ENCODE measurements around the gene PRSS27. TPM values are rescaled to one million over a fixed set of nuclear protein-coding genes. Genes with fewer than 3 reads are reported as not detected.
"Not testable (repeated sequence)": the region's sequence is repeated elsewhere in the genome, so short reads cannot be mapped to it uniquely, and the experiment has no call there.

The PRSS27 gene
- total RNA-seq, 1 donor from 2014 or later, result 0.85 TPM

DNA sequence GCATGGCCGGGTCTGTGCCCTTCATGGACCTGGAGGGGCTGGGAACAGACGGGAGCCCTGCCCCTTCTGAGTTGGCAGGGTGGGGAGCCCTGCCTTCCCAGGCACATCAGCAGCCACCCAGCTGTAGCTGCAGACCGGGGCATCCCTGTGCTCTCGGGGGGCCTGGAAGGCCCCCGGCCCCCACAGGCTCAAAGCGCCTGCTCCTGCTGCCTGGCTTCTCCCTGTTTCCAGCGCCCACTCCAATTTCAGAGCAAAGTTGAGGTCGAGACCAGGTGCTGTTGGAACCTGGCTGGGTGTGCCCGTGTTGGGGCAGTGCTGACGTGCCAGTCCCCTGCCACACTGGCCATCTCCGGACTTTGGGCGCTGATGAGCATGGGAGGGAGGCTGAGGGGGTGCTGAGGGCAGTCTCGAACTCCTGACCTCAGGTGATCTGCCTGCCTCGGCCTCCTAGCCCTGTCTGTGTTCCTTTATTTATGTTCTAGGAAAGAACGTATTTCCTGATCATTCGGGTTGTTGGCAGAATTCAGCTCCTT, 4.9 kb upstream of the PRSS27 start:
- DNase-seq (ENCODE audit: low read depth), result no peak

DNA sequence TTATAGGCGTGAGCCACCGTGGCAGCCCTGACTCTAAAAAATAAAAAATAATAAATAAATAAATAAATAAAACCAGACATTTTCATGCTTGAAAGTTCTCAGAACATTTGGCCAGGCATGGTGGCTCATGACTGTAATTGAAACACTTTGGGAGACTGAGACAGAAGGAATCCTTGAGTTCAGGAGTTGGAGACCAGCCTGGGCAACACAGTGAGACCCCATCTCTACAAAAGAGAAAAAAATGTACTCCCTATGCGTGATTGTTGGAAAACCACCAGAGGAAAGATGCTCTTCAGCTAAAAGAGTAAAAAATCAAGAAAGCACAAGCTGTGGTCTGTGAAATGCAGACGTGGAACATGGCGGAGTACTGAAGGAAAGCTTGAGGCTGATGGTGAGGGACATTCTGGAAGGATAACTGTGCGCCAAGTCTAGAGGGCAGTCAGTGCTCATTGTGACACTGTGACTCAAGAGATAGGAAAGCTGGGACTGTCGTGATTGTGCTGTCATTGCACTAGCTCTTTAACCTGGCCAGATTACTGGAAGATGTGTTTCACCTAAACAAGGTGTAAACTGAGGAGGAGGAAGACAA, 4.2 kb upstream of the PRSS27 start:
- no peak for DNase-seq (ENCODE audit: low read depth)

DNA sequence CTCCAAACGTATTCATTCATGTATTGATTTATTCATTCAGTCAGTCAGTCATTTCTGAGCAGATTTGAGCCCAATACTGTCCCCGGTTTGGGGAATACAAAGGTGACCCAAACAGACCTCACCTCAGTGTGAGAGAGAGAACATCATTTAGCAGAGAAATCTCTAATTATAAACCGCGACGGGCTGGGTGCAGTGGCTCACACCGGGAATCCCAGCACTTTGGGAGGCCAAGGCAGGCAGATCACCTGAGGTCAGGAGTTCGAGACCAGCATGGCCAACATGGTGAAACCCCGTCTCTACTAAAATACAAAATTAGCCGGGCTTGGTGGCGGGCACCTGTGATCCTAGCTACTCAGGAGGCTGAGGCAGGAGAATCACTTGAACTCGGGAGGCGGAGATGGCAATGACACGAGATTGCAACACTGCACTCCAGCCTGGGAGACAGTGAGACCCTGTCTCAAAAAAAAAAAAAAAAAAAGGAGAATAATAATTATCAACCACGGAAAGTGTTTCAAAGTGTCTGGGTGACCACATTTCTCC, 1.7 kb upstream of the PRSS27 start:
- DNase-seq (ENCODE audit: low read depth), result not testable (repeated sequence)

DNA sequence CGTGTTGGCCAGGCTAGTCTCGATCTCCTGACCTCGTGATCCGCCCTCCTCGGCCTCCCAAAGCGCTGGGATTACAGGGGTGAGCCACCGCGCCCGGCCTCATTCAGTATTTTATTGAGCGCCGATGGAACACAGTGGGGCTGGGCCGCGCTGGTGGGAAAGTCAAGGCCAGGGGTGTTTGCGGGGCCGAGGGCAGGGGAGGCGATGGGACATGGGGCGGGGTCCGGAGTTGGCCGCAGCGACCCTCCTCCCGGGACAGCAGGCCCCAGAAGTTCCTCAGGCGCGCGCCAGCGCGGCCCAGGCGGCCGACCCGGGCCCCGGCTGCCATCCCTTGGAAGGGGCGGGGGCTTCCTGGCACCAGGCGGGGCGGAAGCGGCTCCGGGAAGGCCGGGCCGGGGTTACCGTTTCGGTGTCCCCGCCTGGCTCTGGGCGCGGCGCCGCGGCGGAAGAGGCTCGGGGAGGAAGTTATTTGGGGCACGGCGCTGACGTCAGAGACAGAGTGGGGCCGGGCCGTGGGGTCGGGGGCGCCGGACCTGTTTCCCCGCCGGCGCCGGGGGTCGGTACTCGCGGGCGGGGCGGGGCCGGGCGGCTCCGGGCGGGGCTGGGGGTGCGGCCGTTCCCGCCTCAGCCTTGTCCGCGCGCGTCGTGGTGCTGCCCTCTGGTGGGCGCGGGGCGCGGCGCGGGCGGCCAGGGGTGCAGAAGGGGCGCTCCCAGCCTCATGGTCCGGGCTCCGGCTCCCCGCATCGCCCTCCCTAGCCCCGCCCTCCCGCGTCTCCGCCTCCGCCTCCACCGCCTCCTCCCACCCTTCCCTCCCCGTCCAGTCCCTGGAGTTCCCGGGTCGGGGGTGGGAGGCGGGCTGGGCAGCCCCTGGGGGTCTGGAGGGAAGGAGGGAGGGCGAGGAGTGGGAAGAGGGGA, 952 bp upstream of the PRSS27 start:
- DNase-seq (ENCODE audit: low read depth), result peak; percentile 36

DNA sequence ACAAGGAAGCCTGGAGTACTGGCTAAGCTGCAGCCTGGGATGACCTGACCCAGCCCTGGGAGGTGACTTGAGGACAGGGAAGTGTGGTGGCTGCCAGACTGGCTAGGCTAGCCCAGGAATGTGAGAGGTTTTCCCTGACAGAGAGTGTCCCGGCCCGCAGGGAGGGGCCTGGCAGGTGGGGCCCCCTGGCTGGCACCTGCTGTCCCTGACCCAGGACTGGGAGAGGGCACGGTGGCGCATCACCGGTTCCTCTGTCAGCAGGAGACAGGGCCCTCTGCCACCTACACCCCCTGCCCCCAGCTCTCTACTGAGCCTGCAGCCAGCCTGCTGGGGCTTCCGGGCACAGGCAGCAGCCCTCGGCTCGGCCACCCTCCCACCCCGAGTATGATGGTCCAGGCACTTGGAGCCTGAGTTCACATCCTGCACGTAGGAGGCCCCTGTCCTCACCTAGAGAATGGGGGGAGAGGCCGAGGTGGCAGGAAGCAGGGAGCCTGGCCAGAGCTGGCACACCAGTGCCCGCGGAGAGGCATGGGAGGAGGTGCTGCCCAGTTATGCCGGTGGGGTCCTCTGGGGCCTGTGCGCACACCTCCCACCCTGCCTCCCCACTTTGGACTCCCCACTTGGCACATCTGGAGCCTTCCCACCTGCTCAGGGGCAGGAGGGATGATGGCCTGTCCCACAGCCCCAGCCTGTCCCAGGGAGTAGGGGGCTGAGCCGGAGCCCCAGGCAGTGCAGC, 528 bp downstream of the PRSS27 start:
- no peak for DNase-seq (ENCODE audit: low read depth)

DNA sequence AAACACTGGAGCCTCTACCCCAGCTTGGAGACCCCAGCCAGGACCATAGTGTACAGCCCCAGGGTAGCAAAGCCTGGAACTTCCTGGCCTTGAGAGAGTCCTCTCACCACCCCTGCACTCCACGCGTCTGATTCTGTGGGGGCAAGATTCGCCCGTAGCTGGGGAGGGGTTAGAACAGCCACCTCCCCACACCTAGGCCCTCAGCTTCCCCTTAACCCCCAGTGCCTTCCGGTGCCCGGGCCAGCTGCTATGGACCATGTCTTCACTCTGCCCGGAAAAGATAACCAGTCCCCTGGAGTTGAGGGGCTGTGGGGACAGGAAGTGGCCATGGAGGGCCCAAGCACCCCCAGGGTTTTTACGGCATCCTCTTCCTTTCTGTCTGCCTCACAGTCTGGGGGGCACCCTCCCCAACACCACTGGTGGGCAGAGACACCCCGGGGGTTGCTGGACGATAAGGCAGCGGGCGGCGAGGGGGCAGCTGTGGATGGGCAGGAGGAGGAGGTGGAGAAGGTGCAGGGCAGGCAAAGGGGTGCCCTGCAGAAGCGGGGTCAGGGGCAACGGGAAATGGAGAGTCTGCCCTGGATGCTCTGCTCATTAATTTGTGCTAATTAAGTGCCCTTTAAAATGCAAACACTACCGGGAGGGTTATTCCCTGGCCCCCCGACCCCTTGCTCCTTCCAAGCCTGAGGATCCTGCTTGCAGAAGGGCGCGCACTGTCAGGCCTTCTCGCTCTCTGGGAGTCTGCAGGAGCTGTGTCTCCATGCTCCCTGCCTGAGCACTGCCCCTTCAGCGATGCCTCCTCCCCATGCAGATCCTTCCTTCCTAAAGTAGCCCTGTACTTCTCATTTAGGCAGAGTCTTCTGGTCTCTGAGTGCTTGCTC, 2.4 kb downstream of the PRSS27 start:
- no peak for DNase-seq (ENCODE audit: low read depth)

DNA sequence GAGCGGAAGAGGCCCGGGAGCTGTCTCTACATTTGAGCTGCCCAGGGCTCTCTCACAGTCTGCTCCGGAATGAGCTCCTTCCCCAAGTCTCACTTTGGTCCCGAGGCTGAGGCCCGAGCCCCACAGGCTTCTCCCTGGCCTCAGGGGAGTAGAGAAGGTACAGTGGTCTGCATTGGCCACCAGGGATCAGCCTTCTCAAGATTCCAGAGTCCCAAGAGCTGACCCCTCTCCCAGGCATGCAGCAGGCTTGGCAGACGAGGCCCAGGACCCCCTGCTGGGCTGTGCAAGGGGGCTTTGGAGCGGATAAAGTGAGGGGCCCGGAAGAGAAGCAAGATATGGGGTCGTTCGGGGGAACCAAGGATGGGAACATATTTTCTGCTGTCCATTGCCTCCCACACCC, 3.1 kb downstream of the PRSS27 start:
- DNase-seq (ENCODE audit: low read depth), result no peak

DNA sequence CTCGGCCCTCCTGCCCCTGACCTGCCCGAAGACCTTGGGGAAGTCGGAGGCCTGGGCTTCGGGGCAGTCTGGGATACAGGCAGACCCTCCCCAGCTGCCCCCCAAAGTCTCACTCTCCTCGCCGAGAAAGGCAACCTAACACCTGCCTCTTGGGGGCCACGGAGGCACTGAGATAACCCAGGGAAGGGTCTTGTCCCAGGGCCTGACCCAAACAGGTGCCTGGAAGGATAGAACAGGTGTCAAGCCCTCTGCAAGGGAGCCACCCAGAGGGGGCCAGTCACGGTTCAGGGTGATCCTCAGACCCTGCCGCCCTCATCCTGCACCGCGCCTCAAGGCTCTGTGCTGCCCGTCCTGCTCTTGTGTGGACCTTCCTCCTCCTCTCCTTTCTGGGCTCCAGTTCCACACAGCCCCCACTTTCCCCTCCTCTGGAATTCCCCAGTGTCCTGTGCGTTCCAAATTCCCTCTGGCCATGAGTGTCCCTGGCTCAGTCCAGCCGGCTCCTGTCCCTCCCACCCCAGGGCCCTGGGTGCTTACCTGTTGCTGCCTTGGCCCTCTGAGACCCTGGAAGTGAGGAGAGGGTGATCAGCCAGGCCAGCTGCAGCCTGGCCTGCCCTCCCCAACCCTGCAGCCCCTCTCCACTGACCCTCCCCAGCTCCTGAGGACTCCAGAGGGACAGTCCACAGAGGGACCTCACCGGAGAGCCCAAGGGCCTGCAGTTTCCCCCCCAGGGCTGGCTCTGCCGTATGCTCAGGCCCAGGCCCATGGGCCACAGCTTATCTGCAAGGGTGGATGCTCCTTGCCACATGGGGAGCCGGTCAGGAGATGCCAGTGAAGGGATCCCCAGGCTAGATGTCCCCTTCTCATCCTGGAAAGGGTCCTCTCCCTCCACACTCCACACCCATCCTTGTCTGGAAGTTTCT, 3.8 kb downstream of the PRSS27 start:
- no peak for DNase-seq (ENCODE audit: low read depth)

DNA sequence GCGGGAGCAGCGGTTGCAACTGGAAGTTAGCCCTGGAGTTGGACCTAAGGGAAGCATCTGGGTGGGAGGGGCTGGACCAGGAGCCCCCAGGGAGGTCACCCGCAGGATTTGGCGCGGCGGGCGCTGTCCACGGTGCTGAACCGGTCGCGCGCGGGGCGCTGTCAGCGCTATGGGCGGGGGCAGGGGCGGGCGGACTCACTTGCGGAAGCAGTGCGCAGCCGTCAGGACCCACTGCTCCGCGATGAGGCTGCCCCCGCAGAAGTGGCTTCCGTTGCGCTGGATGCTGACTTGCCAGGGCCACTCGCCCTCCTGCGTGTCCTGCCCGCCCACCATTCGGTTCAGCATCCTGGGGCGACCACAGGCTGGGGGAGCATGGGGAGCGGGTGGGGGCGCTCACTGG, 4.5 kb downstream of the PRSS27 start:
- DNase-seq (ENCODE audit: low read depth), result no peak

DNA sequence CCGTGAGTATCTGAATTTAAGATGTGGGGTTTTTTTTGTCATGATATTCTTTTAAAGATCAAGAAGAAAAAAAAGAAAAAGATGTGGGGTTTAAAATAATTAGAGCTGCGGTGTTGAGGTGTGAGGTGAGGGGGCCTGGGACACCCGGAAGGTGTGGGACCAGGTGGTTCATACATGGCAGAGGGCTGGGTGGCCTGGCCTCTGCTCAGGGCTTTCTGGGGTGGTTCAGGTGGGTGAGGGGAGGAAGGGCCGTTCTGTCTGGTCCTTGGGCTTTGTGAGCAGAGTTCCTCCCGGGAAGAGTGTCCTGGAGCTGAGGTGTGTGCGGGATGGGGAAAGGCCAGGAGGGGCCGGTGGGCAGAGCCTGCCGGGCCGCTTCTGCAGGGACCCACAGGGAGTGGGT, 5.0 kb downstream of the PRSS27 start:
- DNase-seq (ENCODE audit: low read depth), result no peak

DNA sequence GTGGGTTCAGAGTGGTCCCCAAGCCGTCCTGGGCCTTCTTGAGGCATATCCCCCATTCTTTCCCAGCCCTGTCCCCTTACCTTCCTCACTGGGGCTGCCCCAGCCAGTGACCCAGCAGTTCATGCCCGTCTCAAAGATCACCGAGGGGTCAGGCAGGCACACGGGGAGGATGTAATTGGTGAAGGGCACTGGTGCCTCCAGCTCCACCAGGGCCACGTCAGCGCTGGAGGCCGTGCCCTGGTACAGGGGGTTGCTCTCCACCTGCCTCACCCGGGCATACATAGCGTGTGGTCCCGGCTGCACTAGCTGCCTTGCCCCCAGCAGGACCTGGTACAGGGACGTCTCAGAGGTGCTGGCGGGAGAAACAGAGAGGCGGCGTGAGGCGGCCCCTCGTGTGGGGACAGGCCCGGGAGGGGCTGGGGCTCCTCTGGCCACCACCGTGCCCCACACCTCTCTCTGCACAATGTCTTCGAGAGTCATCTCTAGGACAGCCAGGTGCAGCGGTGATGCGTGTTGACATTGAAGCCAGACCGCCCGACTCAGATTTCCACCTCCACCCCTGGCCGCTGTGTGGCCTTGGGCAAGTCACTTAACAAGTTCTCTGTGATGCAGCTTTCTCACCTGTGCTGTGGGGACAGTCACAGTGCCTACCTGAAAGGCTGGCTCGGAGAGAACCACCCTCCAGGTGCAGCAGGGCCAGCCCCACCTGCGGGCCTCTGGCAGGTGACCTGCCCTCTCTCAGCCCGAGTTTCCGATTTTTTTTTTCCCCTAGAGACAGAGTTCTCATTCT, 5.8 kb downstream of the PRSS27 start:
- DNase-seq (ENCODE audit: low read depth), result no peak

DNA sequence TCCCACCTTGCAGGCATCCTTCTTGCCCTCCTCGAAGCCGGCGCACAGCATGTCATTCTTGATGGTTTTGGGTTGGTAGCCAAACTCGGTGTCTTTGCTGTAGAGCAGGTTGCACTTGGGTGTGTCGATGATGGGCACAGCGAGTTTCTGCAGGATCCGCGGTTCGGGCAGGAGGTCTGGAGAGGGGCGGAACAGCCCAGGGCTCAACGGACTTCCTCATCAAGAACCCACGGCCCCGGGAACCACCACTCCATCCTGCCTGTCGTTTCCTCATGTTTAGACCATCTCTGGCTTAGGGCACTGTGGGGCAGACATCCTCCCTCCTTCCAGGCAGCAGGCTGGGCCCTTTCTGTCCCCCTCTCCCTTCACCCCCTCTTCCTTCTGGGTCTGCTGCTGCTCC, 6.5 kb downstream of the PRSS27 start:
- DNase-seq (ENCODE audit: low read depth), result no peak

DNA sequence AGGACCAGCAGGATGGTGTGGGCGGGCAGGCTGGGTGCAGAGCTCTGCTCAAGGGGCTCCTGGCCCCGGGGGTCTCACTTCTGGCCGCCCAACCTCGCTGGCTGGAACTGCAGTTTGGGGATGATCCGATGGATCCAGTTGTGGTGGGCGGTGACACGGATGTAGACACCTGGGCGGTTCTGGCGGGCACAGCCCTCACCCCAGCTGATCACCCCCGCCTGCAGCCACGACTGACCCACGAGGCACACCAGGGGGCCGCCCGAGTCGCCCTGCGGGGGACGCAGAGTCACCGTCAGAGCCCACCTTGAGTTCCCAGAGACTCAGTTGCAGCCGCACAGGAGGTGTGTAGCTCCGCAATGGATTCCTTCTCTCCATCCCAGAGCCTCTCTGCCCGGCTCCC, 7.5 kb downstream of the PRSS27 start:
- DNase-seq (ENCODE audit: low read depth), result no peak

DNA sequence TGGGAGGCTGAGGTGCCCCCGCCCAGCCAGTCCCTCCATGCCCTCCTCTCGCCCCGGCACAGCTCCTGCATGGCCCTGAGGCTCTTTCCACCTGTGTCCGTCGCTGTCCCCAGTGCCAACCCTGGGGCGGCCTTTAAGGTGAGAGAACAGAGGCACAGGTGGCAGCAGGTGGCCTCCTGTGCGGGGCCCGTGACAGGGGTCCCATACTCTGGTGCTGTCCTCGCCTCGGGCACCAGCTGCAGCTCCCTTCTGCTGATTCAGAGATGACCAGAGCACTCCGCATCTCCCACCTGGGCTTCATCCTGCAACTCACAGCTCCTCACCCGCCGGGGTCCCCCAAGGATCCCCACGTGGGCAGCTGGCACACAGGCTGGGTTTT, 8.0 kb downstream of the PRSS27 start:
- DNase-seq (ENCODE audit: low read depth), result no peak

DNA sequence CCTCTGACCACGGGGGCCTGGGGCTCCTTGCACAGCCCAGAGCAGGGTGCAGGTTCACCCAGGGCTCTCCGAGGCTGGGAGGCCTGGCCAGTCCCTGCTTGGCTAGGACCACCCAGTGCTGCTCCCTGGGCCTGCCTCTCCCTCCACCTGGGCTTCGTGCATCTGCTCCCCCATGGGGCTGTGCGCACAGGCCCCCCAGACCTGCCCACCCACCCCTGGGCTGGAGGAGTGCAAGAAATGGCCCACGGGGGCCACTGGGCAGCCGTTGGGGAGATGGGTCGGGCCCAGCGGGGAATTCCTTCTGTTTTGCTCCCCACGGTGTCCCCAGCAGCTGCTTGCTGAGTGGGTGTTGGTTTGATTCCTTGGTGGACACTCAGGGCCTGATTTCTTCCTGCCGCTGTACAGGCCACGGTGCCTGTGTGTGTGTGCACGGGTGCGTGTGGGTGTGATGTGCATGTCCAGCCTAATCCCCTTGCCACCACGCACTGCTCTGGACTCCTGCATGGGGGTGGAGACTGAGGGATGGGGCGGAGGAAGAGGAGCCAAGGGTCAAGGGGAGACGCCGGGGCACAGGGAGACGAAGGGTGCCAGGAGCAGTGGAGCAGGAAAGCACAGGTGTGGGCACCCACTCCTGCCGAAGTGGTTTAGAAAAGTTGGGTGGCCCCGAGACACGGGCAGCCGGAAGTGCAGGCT, 8.5 kb downstream of the PRSS27 start:
- DNase-seq (ENCODE audit: low read depth), result no peak

DNA sequence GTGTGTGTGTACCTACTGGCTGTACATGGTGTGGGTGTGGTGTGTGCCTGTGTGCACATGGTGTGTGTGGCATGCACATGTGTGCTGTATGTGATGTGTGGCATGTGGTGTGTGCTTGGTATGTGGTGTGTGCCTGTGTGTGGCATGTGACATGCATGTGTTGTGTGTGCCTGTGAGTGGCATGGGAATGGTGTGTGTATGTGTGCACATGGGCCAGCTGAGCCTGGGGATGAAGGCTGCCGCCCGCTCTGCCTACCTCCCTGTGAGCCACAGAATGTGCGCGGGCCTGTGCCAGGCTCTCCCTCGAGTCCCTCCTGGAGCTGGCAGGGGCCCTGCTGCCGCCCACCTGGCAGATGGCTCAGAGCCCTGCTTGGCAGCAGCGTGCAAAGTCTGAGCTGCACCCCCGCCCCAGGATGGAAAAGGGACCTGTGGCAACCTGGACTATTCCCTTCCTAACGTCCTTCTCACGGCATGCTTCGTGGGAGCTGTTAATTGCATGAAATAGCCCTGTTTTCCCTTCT, 9.3 kb downstream of the PRSS27 start:
- DNase-seq (ENCODE audit: low read depth), result no peak

DNA sequence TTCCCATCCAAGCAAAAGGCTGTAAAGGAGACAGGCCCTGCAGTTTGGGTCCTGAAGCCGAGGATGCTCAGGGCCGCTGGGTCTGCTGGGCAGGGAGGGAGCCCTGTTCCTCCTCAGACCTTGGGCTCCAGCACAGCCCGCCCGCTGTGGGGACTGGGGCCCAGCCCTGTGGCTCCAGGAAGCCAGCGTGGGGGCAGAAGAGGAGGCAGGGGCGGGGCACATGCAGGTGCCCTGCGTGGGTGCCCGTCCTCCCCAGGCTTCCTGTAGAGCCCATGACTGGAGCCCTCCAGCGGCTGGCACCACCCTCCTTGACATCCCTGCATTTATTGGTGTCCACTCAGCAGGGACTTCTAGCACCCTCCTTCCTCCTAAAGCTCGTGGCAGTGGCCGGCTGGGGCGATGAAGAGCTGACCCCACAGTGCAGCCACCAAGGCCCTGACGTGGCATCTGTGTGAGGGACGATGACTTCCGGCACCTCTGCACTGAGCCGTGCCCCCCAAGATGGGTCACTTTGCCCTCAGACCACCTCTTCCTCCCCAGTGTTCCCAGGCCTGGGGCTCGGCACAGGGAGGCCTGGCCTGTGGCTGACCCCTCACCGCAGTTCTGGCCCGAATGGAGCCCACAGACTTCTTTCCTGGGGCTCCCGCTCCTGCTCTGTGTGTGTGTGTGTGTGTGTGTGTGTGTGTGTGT, 9.9 kb downstream of the PRSS27 start:
- DNase-seq (ENCODE audit: low read depth), result no peak

DNA sequence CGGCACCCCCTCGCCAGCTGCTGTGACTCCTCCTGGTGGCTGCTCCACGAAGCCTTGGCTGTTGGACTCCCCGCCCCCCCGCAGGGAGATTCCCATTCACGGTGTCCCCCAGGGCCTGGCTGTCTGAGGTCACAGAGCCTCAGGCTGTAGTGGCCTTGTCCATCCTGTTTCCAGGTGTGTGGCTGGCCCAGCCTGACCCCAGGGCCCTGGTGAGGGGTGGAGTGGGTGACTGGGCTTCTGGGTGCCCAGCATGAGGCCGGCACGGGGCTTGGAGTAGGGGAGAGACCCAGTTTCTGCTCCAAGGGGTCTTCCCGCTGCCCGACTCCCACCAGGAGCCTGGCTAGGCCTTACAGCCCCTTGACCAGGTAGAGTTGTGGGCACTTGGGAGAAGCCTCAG, 10.4 kb downstream of the PRSS27 start:
- DNase-seq (ENCODE audit: low read depth), result no peak
